Measurements from ENCODE around the gene MT2A.

DNA sequence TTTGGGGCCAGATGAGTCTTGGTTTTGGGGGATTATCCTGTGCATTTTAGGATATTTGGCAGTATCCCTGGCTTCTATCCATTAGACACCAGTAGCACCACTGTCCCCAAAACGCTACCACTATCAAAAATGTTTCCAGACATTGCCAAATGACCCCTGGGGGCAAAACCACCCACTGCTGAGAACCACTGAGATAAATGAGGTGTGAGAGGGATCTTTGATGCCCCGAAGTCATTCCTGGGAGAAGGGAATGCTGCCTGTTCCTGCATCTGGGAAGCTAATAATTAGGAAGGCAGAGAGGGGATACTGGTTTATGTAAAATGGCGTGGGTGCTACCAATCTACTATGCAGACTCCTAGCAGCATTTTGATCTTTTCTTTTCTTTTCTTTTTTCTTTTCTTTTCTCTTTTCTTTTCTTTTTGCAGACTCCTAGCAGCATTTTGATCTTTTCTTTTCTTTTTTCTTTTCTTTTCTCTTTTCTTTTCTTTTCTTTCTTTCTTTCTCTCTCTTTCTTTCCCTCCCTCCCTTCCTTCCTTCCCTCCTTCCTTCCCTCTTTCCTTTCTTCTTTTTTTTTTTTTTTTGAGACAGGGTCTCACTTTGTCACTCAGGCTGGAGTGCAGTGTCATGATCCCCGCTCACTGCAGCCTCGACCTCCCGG is 27.9 kb upstream of the MT2A start:
- TF ChIP-seq CTCF (IDR thresholded peaks at IDR 0.05; ENCODE audit: low read depth, low read length) (no peak), EZH2phosphoT487 (IDR thresholded peaks at IDR 0.05; ENCODE audit: low read depth) (no peak)
